SK-N-SH (cell line): Measurements from ENCODE around the gene MDM4.

Source experiments
- CHD2 ChIP-seq: fragments of 150-350 bp; IDR thresholded peaks from 2 replicates; pipeline ENCODE4 v1.6.1; 2018; ENCODE audit warnings: low read length; ENCODE audit not compliant: partially characterized antibody
- CTCF ChIP-seq: fragments of 200-600 bp; sonication (generic); IDR thresholded peaks from 2 replicates; pipeline ENCODE4 v1.6.1; 2017; ENCODE audit warnings: antibody characterized with exemption, mild to moderate bottlenecking, moderate library complexity
- ELF1 ChIP-seq: IDR thresholded peaks from 2 replicates; pipeline ENCODE4 v1.4.0; 2012
- FOXM1 ChIP-seq: IDR thresholded peaks from 2 replicates; pipeline ENCODE4 v1.4.0; 2012; ENCODE audit warnings: low read depth, mild to moderate bottlenecking
- GABPA ChIP-seq: IDR thresholded peaks from 2 replicates; pipeline ENCODE4 v1.4.0; 2012; ENCODE audit warnings: low read depth, mild to moderate bottlenecking
- IRF3 ChIP-seq: fragments of 150-350 bp; IDR thresholded peaks from 2 replicates; pipeline ENCODE4 v1.6.1; 2016; ENCODE audit warnings: mild to moderate bottlenecking, low read depth, low read length
- MAX ChIP-seq: IDR thresholded peaks from 2 replicates; pipeline ENCODE4 v1.4.0; 2012; ENCODE audit warnings: low read depth
- NFIC ChIP-seq: IDR thresholded peaks from 2 replicates; pipeline ENCODE4 v1.4.0; 2012; ENCODE audit warnings: borderline replicate concordance
- POLR2AphosphoS5 ChIP-seq: IDR thresholded peaks from 2 replicates; pipeline ENCODE4 v1.6.1; 2012; ENCODE audit warnings: low read depth, low read length
- RAD21 ChIP-seq: IDR thresholded peaks from 2 replicates; pipeline ENCODE4 v1.6.1; 2012; ENCODE audit warnings: mild to moderate bottlenecking, low read length
- RCOR1 ChIP-seq: fragments of 150-350 bp; IDR thresholded peaks from 2 replicates; pipeline ENCODE4 v1.6.1; 2017; ENCODE audit warnings: antibody characterized with exemption, low read length
- RFX5 ChIP-seq: IDR thresholded peaks from 2 replicates; pipeline ENCODE4 v1.6.1; 2012; ENCODE audit warnings: mild to moderate bottlenecking, improper control_type of control experiment, low read length
- RXRA ChIP-seq: IDR thresholded peaks from 2 replicates; pipeline ENCODE4 v1.4.0; 2012; ENCODE audit warnings: low read depth, mild to moderate bottlenecking, borderline replicate concordance
- SIN3A ChIP-seq: IDR thresholded peaks from 2 replicates; pipeline ENCODE4 v1.6.1; 2012; ENCODE audit warnings: low read depth, mild to moderate bottlenecking, low read length, moderate library complexity, borderline replicate concordance

- no peak for TF ChIP-seq SIN3A
- no peak for TF ChIP-seq CTCF
- no peak for TF ChIP-seq RAD21
- TF ChIP-seq GABPA, result no peak
- TF ChIP-seq NFIC, result no peak
- no peak for TF ChIP-seq POLR2AphosphoS5
- TF ChIP-seq FOXM1, result no peak
- TF ChIP-seq ELF1, result no peak
- TF ChIP-seq RFX5, result no peak
- TF ChIP-seq MAX, result no peak
- TF ChIP-seq IRF3, result no peak
- TF ChIP-seq CHD2, result no peak
- TF ChIP-seq RCOR1, result no peak
- TF ChIP-seq RXRA, result no peak
Observed at GRCh38 chr1:204599596-204599995, 83.4 kb downstream of the MDM4 start.
